HG02852 (cell line): ENCODE measurements around the gene CDHR3.

Experiments used
- ATAC-seq: cut with Tn5 transposase; IDR thresholded peaks from one replicate; pipeline ENCODE4 v1.9.1; 2021; ENCODE audit warnings: mild to moderate bottlenecking, moderate library complexity; ENCODE audit not compliant: unreplicated experiment

Gene CDHR3

DNA sequence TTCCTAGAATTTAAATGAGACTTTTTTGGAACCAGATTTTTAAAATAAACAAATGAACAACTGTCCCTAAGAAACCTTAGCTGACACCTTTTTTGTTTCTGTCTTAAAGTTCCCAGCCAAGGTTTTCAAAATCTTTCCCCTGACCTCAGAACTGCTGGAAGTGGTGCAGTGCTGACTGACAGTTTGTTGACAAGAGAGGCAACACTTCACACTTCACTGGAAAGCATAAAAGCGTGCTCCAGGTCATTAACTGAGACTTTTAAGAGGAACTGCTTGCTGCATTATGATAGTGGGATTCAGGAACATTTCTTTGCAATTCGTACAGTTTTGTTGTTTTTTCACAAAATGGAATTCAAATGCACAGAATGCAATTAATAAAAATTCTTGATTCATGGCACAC, 112.9 kb downstream of the CDHR3 start:
- ATAC-seq, result no peak

DNA sequence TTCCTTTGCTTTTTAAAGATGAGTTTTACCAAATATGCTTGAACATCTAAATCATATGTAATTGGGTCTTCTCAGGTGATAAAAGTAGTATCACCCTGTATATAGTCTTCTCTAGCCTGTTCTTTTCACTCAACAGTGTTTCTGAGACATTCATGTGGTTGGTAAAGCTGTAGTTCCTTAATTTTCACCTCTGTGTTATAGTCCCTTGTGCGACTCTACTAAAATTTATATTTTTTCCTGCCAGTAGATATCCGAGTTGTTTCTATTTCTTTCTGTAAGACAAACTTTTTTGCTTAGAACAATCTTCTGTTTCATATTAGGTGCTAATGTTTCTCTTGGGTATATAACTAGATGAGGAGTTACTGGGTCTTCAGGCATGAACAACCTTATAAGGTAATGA, 113.5 kb downstream of the CDHR3 start:
- no peak for ATAC-seq

DNA sequence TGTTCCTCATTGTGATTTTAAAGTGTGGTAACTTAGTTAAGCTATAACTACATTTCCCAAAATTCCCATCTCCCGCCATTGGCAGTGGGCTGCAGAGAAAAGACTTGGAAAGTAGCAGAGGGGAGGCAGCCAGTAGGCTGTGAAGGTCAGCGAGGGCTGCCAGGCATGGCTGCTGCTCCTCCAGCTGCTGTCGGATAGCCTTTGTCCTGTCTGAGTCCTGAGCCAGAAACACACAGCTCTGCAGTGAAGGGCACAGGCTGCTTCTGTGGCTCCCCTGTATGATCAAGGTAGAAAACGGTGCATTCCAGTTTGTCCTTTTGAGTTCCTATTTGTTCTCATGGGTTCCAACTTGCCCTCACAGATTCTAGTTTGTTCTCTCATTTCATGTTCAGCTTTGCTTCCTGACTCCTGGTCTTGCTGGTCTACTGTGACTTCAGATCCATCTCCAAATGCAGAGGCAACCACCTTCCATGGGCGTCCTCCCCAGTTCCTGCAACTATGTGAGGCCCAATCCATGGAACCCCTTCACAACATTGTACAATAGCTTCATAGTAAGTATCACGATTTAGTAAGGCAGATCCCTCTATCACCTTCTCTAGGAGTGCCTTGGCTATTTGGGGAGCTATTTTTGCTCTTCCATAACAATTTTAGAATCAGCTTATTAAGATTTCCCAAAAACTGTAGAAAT, 117.4 kb downstream of the CDHR3 start:
- no peak for ATAC-seq

DNA sequence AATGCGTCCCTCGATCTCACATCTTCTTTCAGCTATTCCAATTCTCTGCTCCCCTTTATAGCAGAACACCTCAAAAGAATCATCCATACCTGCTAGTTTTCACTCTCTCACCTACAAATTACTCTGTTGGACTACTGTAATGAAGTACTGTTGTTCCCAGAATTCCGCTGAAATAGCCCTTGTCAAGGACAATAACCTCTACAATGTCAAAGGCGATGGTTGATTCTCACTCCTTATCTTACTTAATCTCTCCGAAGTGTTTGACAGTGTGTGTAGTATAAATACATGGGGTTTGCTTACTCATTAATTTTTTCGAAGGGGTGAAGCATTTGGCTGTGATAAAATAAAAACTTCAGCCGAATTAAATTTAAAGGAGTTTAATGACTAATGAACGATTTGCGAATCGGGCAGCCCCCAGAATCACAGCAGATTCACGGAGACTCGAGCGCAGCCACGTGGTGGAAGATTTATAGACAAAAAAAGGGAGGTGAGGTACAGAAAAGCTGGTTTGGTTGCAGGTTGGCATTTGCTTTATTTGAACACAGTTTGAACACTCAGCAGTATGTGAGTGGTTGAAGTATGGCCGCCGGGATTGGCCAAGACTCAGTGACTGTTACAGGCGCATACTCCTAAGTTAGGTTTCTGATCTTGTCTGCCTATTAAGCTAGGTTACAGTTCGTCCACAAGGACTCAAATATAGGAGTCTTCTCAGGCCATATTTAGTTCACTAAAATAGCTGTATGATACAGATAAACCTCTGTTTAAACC, 119.2 kb downstream of the CDHR3 start:
- no peak for ATAC-seq
